Measurements from ENCODE around the gene RPGR. TPM values are rescaled to one million over a fixed set of nuclear protein-coding genes. Genes with fewer than 3 reads are reported as not detected.

Gene RPGR
- total RNA-seq, 1 experiment from 2014 or later: 10.4 TPM

DNA sequence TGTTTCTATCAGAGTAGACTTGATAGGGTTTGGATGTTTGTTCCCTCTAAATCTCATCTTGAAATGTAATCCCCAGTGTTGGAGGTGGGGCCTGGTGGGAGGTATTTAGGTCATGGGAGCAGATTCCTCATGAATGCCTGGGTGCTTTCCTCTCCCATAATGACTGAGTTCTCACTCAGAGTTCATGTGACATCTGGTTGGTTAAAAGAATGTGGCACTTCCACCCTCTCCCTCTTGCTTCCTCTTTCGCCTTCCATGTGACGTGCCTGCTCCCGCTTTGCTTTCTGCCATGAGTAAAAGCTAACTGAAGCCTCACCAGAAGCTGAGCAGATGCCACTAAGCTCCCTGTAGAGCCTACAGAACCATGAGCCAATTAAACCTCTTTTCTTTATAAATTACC, 59.3 kb downstream of the RPGR start:
- RAD21 ChIA-PET (ENCODE audit: low non-redundant PET in 1 of 2, low total read pairs in 2 of 2, uncharacterized antibody in 2 of 2, unreplicated experiment in 2 of 2): no interaction called here
- no peak for TF ChIP-seq EZH2 (IDR thresholded peaks at IDR 0.05)
- no peak for TF ChIP-seq POLR2A (IDR thresholded peaks at IDR 0.05; ENCODE audit: borderline replicate concordance, extremely low read depth, insufficient read depth, insufficient read length)
- no peak for TF ChIP-seq POLR2AphosphoS5 (IDR thresholded peaks at IDR 0.05; ENCODE audit: low read depth, low read length)
- TF ChIP-seq JUND (IDR thresholded peaks at IDR 0.05): no peak
- TF ChIP-seq, protein P1, sequence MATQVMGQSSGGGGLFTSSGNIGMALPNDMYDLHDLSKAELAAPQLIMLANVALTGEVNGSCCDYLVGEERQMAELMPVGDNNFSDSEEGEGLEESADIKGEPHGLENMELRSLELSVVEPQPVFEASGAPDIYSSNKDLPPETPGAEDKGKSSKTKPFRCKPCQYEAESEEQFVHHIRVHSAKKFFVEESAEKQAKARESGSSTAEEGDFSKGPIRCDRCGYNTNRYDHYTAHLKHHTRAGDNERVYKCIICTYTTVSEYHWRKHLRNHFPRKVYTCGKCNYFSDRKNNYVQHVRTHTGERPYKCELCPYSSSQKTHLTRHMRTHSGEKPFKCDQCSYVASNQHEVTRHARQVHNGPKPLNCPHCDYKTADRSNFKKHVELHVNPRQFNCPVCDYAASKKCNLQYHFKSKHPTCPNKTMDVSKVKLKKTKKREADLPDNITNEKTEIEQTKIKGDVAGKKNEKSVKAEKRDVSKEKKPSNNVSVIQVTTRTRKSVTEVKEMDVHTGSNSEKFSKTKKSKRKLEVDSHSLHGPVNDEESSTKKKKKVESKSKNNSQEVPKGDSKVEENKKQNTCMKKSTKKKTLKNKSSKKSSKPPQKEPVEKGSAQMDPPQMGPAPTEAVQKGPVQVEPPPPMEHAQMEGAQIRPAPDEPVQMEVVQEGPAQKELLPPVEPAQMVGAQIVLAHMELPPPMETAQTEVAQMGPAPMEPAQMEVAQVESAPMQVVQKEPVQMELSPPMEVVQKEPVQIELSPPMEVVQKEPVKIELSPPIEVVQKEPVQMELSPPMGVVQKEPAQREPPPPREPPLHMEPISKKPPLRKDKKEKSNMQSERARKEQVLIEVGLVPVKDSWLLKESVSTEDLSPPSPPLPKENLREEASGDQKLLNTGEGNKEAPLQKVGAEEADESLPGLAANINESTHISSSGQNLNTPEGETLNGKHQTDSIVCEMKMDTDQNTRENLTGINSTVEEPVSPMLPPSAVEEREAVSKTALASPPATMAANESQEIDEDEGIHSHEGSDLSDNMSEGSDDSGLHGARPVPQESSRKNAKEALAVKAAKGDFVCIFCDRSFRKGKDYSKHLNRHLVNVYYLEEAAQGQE (IDR thresholded peaks at IDR 0.05; ENCODE audit: low read depth): no peak
- no peak for TF ChIP-seq SRF (IDR thresholded peaks at IDR 0.05; ENCODE audit: low read depth)
- no peak for TF ChIP-seq ELF1 (IDR thresholded peaks at IDR 0.05; ENCODE audit: borderline replicate concordance, low read depth)
- TF ChIP-seq RAD21 (IDR thresholded peaks at IDR 0.05; ENCODE audit: low read depth): no peak
- TF ChIP-seq, protein P2, sequence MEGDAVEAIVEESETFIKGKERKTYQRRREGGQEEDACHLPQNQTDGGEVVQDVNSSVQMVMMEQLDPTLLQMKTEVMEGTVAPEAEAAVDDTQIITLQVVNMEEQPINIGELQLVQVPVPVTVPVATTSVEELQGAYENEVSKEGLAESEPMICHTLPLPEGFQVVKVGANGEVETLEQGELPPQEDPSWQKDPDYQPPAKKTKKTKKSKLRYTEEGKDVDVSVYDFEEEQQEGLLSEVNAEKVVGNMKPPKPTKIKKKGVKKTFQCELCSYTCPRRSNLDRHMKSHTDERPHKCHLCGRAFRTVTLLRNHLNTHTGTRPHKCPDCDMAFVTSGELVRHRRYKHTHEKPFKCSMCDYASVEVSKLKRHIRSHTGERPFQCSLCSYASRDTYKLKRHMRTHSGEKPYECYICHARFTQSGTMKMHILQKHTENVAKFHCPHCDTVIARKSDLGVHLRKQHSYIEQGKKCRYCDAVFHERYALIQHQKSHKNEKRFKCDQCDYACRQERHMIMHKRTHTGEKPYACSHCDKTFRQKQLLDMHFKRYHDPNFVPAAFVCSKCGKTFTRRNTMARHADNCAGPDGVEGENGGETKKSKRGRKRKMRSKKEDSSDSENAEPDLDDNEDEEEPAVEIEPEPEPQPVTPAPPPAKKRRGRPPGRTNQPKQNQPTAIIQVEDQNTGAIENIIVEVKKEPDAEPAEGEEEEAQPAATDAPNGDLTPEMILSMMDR (IDR thresholded peaks at IDR 0.05 in 2 of 3, conservative IDR thresholded peaks at IDR 0.05 in 1 of 3; ENCODE audit: borderline replicate concordance in 1 of 3, insufficient read depth in 1 of 3, low read depth in 2 of 3, low read length in 2 of 3): no peak
- TF ChIP-seq, protein P3, sequence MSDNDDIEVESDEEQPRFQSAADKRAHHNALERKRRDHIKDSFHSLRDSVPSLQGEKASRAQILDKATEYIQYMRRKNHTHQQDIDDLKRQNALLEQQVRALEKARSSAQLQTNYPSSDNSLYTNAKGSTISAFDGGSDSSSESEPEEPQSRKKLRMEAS (IDR thresholded peaks at IDR 0.05): no peak
- TF ChIP-seq EZH2phosphoT487 (IDR thresholded peaks at IDR 0.05; ENCODE audit: borderline replicate concordance): no peak
- TF ChIP-seq CBX3 (IDR thresholded peaks at IDR 0.05; ENCODE audit: low read depth): no peak
- no peak for TF ChIP-seq ZNF274 (IDR thresholded peaks at IDR 0.05; ENCODE audit: low read depth, low read length)
- no peak for TF ChIP-seq FOSL1 (IDR thresholded peaks at IDR 0.05; ENCODE audit: low read depth)
- no peak for TF ChIP-seq CEBPB (IDR thresholded peaks at IDR 0.05; ENCODE audit: low read depth)
- no peak for TF ChIP-seq ZFX (IDR thresholded peaks at IDR 0.05)
- TF ChIP-seq EGR1 (IDR thresholded peaks at IDR 0.05; ENCODE audit: low read depth): no peak
- TF ChIP-seq SP1 (IDR thresholded peaks at IDR 0.05; ENCODE audit: low read depth): no peak
- ATAC-seq: no peak
- Histone ChIP-seq H3K9ac (ENCODE audit: low read length) (no peak overlapping the region), H3K27me3 (ENCODE audit: insufficient read depth, low read length) (no peaks in the 10 kb centered on the region), H3K4me1 (ENCODE audit: control insufficient read depth in 1 of 2, insufficient read depth in 2 of 2, low read length in 2 of 2) (peaks cover 5 to 13% of the 10 kb centered on the region in 2 experiments; a peak in 3 of 4 replicates), H3K36me3 (ENCODE audit: control insufficient read depth in 1 of 2, insufficient read depth in 2 of 2, low read length in 2 of 2) (no peaks in the 10 kb centered on the region), H3K79me2 (ENCODE audit: insufficient read depth, low read length) (no peaks in the 10 kb centered on the region), H4K20me1 (ENCODE audit: insufficient read depth) (no peaks in the 10 kb centered on the region), H3K9me2 (ENCODE audit: insufficient read depth) (no peaks in the 10 kb centered on the region), H3K9me3 (ENCODE audit: control insufficient read depth in 1 of 2, insufficient read depth in 1 of 2, low read depth in 1 of 2, low read length in 2 of 2) (no peaks in the 10 kb centered on the region), H3K4me2 (ENCODE audit: low read length) (no peak overlapping the region), H3K27ac (ENCODE audit: low read depth, low read length) (no peak overlapping the region), H2AFZ (ENCODE audit: low read depth, low read length, poor library complexity, severe bottlenecking) (no peak overlapping the region), H3K4me3 (replicated peaks in 1 of 2; ENCODE audit: low read depth in 1 of 2, low read length in 2 of 2) (no peak overlapping the region)
- POLR2A ChIA-PET: no interaction called here
- intact Hi-C loops (cut with micrococcal nuclease): no loop called here
- CTCF ChIA-PET: no interaction called here
- no TSS peak for BruUV-seq (replicated peaks)
- DNase-seq (ENCODE audit: low read depth, low spot score): no peak
